SK-N-SH treated with all-trans-retinoic acid at 6 μM for 48 hours (cell line): ENCODE measurements around the gene SUGP2.

ENCODE experiments used
- ATAC-seq: fragments of 200-7000 bp; cut with Tn5 transposase; 3 replicates; pipeline ENCODE4 v1.9.1; 2020; ENCODE audit warnings: mild to moderate bottlenecking, moderate library complexity
- ARNTL ChIP-seq: fragments of 450-650 bp; formaldehyde crosslinking; IDR thresholded peaks from 2 replicates; pipeline ENCODE4 v1.5.0; 2020; ENCODE audit warnings: low read depth, mild to moderate bottlenecking, moderate library complexity, borderline replicate concordance
- BACH2 ChIP-seq: fragments of 250-450 bp; sonication (Bioruptor Pico); IDR thresholded peaks from 2 replicates; pipeline ENCODE4 v1.9.0; 2021; ENCODE audit warnings: mild to moderate bottlenecking, borderline replicate concordance
- CREB5 ChIP-seq: fragments of 250-450 bp; sonication (Bioruptor Pico); IDR thresholded peaks from 2 replicates; pipeline ENCODE4 v1.5.1; 2020; ENCODE audit warnings: low read depth, mild to moderate bottlenecking, moderate library complexity
- CSRNP3 ChIP-seq: fragments of 250-450 bp; sonication (Bioruptor Pico); IDR thresholded peaks from 2 replicates; pipeline ENCODE4 v1.5.1; 2021; ENCODE audit warnings: mild to moderate bottlenecking, moderate library complexity
- GLIS3 ChIP-seq: fragments of 250-450 bp; sonication (Bioruptor Pico); IDR thresholded peaks from 2 replicates; pipeline ENCODE4 v1.5.0; 2020; ENCODE audit warnings: mild to moderate bottlenecking, moderate library complexity
- ISL1 ChIP-seq: fragments of 250-450 bp; sonication (Bioruptor Pico); IDR thresholded peaks from 2 replicates; pipeline ENCODE4 v2.1.2; 2022; ENCODE audit warnings: mild to moderate bottlenecking, moderate library complexity
- OSR1 ChIP-seq: fragments of 250-450 bp; sonication (Bioruptor Pico); IDR thresholded peaks from 2 replicates; pipeline ENCODE4 v1.8.0; 2022; ENCODE audit warnings: moderate library complexity, mild to moderate bottlenecking, inconsistent platforms
- PATZ1 ChIP-seq: fragments of 250-450 bp; sonication (Bioruptor Pico); IDR thresholded peaks from 2 replicates; pipeline ENCODE4 v1.8.0; 2020; ENCODE audit warnings: mild to moderate bottlenecking, moderate library complexity, borderline replicate concordance
- POU6F1 ChIP-seq: fragments of 250-450 bp; sonication (Bioruptor Pico); IDR thresholded peaks from 2 replicates; pipeline ENCODE4 v1.8.0; 2021; ENCODE audit warnings: low read depth, mild to moderate bottlenecking, moderate library complexity, borderline replicate concordance
- PPARA ChIP-seq: fragments of 250-450 bp; sonication (Bioruptor Pico); IDR thresholded peaks from 2 replicates; pipeline ENCODE4 v1.5.0; 2020; ENCODE audit warnings: mild to moderate bottlenecking, borderline replicate concordance
- RARB ChIP-seq: fragments of 250-450 bp; sonication (Bioruptor Pico); IDR thresholded peaks from 2 replicates; pipeline ENCODE4 v1.8.0; 2021; ENCODE audit warnings: mild to moderate bottlenecking, moderate library complexity
- SNAI2 ChIP-seq: fragments of 250-450 bp; sonication (Bioruptor Pico); IDR thresholded peaks from 2 replicates; pipeline ENCODE4 v1.5.0; 2020; ENCODE audit warnings: mild to moderate bottlenecking, moderate library complexity
- TCF4 ChIP-seq: fragments of 250-450 bp; sonication (Bioruptor Pico); IDR thresholded peaks from 2 replicates; pipeline ENCODE4 v1.8.0; 2021; ENCODE audit warnings: mild to moderate bottlenecking, moderate library complexity, borderline replicate concordance
- TOX ChIP-seq: fragments of 250-450 bp; sonication (Bioruptor Pico); IDR thresholded peaks from 2 replicates; pipeline ENCODE4 v1.8.0; 2021; ENCODE audit warnings: mild to moderate bottlenecking, moderate library complexity, borderline replicate concordance
- TSHZ2 ChIP-seq: fragments of 250-450 bp; sonication (Bioruptor Pico); IDR thresholded peaks from 2 replicates; pipeline ENCODE4 v1.5.0; 2020; ENCODE audit warnings: mild to moderate bottlenecking, moderate library complexity
- ZFP3 ChIP-seq: fragments of 250-450 bp; sonication (Bioruptor Pico); IDR thresholded peaks from 2 replicates; pipeline ENCODE4 v1.5.0; 2020; ENCODE audit warnings: mild to moderate bottlenecking, moderate library complexity
- ZFP30 ChIP-seq: fragments of 450-650 bp; formaldehyde crosslinking; IDR thresholded peaks from 2 replicates; pipeline ENCODE4 v1.5.0; 2022; ENCODE audit warnings: mild to moderate bottlenecking, moderate library complexity
- ZNF565 ChIP-seq: fragments of 450-650 bp; formaldehyde crosslinking; conservative IDR thresholded peaks from 2 replicates; pipeline ENCODE4 v1.5.0; 2020; ENCODE audit warnings: low read depth, mild to moderate bottlenecking, moderate library complexity
- ZNF70 ChIP-seq: fragments of 450-650 bp; formaldehyde crosslinking; IDR thresholded peaks from 2 replicates; pipeline ENCODE4 v1.5.0; 2020; ENCODE audit warnings: mild to moderate bottlenecking, moderate library complexity

The SUGP2 gene

GRCh38 chr19:19054315-19054938 lies 21.1 kb upstream of the SUGP2 start:
- TF ChIP-seq BACH2 (CRISPR knock-in tag) (no peak), ZNF565 (CRISPR knock-in tag) (no peak), POU6F1 (no peak), PPARA (CRISPR knock-in tag) (no peak), ZFP3 (CRISPR knock-in tag) (no peak), TOX (CRISPR knock-in tag) (no peak), TSHZ2 (CRISPR knock-in tag) (no peak), ZNF70 (CRISPR knock-in tag) (no peak)
- TF ChIP-seq, all 23 proteins: peak for 0
- ATAC-seq = no peak

- ATAC-seq = peak; percentile 84
- no peak for TF ChIP-seq ISL1 (CRISPR knock-in tag)
- TF ChIP-seq ZFP3 (CRISPR knock-in tag) = no peak
These were observed 20.4 kb upstream of the SUGP2 start for GRCh38 chr19:19053508-19054314.

GRCh38 chr19:19052921-19053320 lies 19.6 kb upstream of the SUGP2 start:
- no peak for ATAC-seq
- TF ChIP-seq ZNF565 (CRISPR knock-in tag) = no peak
- no peak for TF ChIP-seq ZFP3 (CRISPR knock-in tag)
- TF ChIP-seq ARNTL (CRISPR knock-in tag) = no peak
- TF ChIP-seq OSR1 = no peak
- TF ChIP-seq ISL1 (CRISPR knock-in tag) = no peak
- TF ChIP-seq SNAI2 (CRISPR knock-in tag) = no peak
- no peak for TF ChIP-seq PATZ1 (CRISPR knock-in tag)
- no peak for TF ChIP-seq CREB5 (CRISPR knock-in tag)
- no peak for TF ChIP-seq RARB
- no peak for TF ChIP-seq PPARA (CRISPR knock-in tag)
- TF ChIP-seq CSRNP3 (CRISPR knock-in tag) = no peak
- no peak for TF ChIP-seq TOX (CRISPR knock-in tag)
- no peak for TF ChIP-seq TCF4 (CRISPR knock-in tag)
- no peak for TF ChIP-seq GLIS3 (CRISPR knock-in tag)
- TF ChIP-seq ZFP30 (CRISPR knock-in tag) = no peak
